H1 (cell line): Measurements from ENCODE around the gene B4GALNT3. TPM values are rescaled to one million over a fixed set of nuclear protein-coding genes. Genes with fewer than 3 reads are reported as not detected.

Source experiments
- CBX5 ChIP-seq: fragments of 300-800, 300-1000 bp; sonication (generic); IDR thresholded peaks from 2 replicates; pipeline ENCODE4 v1.7.1; 2016; ENCODE audit warnings: antibody characterized with exemption, low read length, low read depth
- JUND ChIP-seq: IDR thresholded peaks from 2 replicates; pipeline ENCODE4 v1.6.1; 2011; ENCODE audit warnings: mild to moderate bottlenecking, improper control_type of control experiment, low read length
- MAFK ChIP-seq: IDR thresholded peaks from 2 replicates; pipeline ENCODE4 v1.6.1; 2012; ENCODE audit warnings: low read depth, mild to moderate bottlenecking, improper control_type of control experiment, low read length
- RAD21 ChIP-seq, 2 experiments: IDR thresholded peaks in 1 of 2; conservative IDR thresholded peaks in 1 of 2; 2 replicates each; pipeline ENCODE4 v1.6.1; 2011; ENCODE audit warnings: low read depth in 2 of 2, low read length in 2 of 2, improper control_type of control experiment in 1 of 2, inconsistent platforms in 1 of 2, mild to moderate bottlenecking in 1 of 2, moderate library complexity in 1 of 2
- SP2 ChIP-seq: IDR thresholded peaks from 2 replicates; pipeline ENCODE4 v1.6.1; 2012; ENCODE audit warnings: mild to moderate bottlenecking, low read length, inconsistent platforms
- USF2 ChIP-seq: IDR thresholded peaks from 2 replicates; pipeline ENCODE4 v1.6.1; 2011; ENCODE audit warnings: low read length, improper control_type of control experiment
- polyA plus RNA-seq, 7 experiments: library from polyadenylated mRNA; depleted of rRNA in 3 of 7; stranded (reverse) in 5 of 7; unstranded in 2 of 7; fragments of >200 nt in 5 of 7; fragments of 200-250 nt in 2 of 7; gene quantifications; 1 replicate in 5 of 7; 2 replicates in 1 of 7; 4 replicates in 1 of 7; pipeline versions ENCODE4 v1.2.1 to v1.2.3, GENCODE V29; 2011 to 2013; ENCODE audit warnings: missing spikeins in 2 of 7, mixed read lengths in 2 of 7
- total RNA-seq: library from RNA; stranded (reverse); fragmentation: NEBNext Ultra II Directional; extraction: Animal tissue kit (Norgen Biotek cat#: 25700); gene quantifications from 2 replicates; pipeline ENCODE4 v1.2.1, GENCODE V29; 2021

The B4GALNT3 gene
- total and polyA plus RNA-seq, 2 of the 8 experiments (the other 6 are each of a cell fraction or from before 2014, with no cell fraction given), result 12.5 to 20.3 TPM

DNA sequence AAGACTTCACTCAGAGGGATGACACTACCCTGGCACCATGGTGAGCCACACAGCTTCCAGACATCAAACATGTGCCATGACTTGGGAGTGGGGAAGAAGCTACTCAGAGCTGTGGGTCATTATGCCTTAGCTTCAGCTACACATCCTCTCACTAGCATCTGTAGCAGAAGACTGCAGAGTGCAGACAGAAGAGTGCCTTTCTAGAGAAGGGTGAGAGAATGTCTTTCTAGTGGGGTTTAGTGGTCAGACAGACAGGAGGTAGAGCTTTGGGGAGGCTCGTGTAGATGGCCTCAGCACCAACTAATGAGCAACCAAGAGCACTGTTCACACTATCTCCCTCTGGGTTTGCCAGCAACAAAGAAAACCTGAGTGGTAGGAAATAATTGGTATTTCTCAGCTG, 4.9 kb upstream of the B4GALNT3 start (continued):
- no peak for TF ChIP-seq CBX5
- TF ChIP-seq USF2, result no peak
- no peak for TF ChIP-seq JUND
- TF ChIP-seq RAD21 (IDR thresholded peaks at IDR 0.05 in 1 of 2, conservative IDR thresholded peaks at IDR 0.05 in 1 of 2; ENCODE audit: low read depth in 2 of 2, low read length in 2 of 2), result no peak
- TF ChIP-seq MAFK, result no peak
- TF ChIP-seq SP2, result no peak
